ENCODE data around the gene FILIP1.

The FILIP1 gene

DNA sequence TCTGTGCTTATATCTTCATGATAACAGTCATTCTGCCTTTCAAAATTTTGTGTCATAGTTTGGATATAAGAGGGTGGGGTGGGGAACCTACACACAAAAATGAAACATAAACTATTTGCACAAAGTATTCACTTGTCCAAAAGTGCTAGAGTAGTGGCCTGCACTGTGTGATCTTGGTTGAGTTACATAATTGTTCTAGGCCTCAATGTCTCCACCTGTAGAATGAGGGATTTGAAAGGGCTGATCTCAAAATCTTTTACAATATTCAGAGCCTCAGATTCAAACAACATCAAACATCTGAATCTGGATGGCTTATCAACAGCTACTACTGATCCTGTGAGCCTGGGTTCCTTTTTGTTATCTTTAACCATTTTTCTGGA, 144.7 kb downstream of the FILIP1 start:
- in situ Hi-C loops (cut with HindIII; ENCODE audit: low sequenced_read_pairs): loop anchor here (10.0 kb wide), 1 partner anchor 76 kb away; no protein-coding TSS in a partner anchor
- H3K4me3 ChIP-seq (ENCODE audit: low read depth, low read length): no peak overlapping the region
- TF ChIP-seq, protein P1, sequence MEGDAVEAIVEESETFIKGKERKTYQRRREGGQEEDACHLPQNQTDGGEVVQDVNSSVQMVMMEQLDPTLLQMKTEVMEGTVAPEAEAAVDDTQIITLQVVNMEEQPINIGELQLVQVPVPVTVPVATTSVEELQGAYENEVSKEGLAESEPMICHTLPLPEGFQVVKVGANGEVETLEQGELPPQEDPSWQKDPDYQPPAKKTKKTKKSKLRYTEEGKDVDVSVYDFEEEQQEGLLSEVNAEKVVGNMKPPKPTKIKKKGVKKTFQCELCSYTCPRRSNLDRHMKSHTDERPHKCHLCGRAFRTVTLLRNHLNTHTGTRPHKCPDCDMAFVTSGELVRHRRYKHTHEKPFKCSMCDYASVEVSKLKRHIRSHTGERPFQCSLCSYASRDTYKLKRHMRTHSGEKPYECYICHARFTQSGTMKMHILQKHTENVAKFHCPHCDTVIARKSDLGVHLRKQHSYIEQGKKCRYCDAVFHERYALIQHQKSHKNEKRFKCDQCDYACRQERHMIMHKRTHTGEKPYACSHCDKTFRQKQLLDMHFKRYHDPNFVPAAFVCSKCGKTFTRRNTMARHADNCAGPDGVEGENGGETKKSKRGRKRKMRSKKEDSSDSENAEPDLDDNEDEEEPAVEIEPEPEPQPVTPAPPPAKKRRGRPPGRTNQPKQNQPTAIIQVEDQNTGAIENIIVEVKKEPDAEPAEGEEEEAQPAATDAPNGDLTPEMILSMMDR (IDR thresholded peaks at IDR 0.05; ENCODE audit: low read depth, low read length, missing control alignments): no peak
- no peak for DNase-seq (ENCODE audit: low read depth)

DNA sequence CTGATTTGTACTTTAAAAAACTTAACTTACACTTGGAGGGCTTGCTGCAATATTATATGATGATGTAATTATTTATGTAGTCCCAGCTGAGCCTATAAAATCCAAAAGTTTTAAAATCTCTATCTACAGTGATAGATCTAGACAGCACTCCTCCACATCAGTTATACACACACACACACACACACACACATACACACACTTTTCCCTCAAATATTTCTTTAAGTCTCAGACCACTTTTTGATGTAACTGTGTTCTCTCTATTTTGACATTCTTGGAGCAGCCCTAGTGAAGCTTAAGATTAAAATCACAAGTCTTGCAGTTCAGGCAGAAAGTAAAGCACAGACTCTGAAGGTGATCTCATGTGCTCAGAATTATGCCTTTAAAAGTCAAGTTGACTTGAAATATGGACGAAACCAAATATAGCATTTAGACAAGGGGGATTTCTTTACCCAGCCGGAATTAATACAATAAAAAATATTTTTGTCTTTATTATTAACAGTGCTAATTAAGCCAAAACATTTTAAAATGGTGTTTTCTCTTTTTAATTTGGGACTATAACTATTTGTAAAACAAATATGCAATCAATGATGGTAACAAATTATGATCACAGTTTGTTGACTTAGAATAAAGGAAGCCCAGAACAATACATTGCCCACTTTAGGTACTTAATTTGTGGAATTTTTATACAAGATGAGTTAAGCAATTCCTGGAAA, 145.5 kb downstream of the FILIP1 start:
- TF ChIP-seq, protein P1 (IDR thresholded peaks at IDR 0.05; ENCODE audit: low read depth, low read length, missing control alignments): no peak
- DNase-seq (ENCODE audit: low read depth): no peak
- H3K4me3 ChIP-seq (ENCODE audit: low read depth, low read length): no peak overlapping the region
- in situ Hi-C loops (cut with HindIII; ENCODE audit: low sequenced_read_pairs): loop anchor here (10.0 kb wide), 1 partner anchor 77 kb away; no protein-coding TSS in a partner anchor

DNA sequence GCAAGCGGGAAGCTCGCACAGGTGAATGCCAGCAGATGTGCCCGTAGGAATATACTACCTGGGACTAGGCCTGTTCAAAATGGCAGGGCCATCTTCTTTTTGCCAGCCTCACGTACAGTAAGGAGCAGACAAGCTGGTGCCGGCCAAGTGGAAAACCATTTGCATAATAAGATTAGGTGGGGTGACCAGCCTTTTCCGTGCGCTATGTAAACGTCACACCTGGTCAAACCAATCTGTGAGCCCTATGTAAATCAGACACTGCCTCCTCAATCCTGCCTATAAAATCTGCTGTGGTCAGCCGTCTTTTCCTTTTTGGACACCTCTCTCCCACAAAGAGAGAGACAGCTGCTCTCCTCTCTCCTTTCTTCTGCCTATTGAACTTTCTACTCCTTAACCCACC, 148.2 kb downstream of the FILIP1 start:
- DNase-seq (ENCODE audit: low read depth): no peak
- in situ Hi-C loops (cut with HindIII; ENCODE audit: low sequenced_read_pairs): loop anchor here (10.0 kb wide), 1 partner anchor 79 kb away; no protein-coding TSS in a partner anchor
- H3K4me3 ChIP-seq (ENCODE audit: low read depth, low read length): no peak overlapping the region
- TF ChIP-seq, protein P1 (IDR thresholded peaks at IDR 0.05; ENCODE audit: low read depth, low read length, missing control alignments): no peak

DNA sequence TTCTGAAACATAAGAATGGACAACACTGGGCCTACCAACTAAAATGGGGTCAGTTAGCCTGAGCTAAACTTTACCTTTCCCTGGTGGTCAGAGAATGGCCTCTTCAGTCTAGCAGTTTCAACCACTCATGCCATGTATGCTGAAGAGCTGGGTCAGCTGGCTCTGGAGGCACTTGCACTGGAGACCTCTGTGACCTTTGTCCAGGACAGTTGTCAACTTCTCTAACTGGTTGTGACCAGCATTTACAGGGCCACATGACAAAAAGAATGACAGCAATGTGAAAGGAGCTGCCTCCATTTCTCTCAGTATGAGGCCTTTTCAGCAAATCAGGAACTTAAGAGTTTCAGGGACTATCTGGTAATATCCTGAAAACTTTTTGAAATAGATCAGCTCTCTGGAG, 149.1 kb downstream of the FILIP1 start:
- TF ChIP-seq, protein P1 (IDR thresholded peaks at IDR 0.05; ENCODE audit: low read depth, low read length, missing control alignments): no peak
- in situ Hi-C loops (cut with HindIII; ENCODE audit: low sequenced_read_pairs): loop anchor here (10.0 kb wide), 1 partner anchor 80 kb away; no protein-coding TSS in a partner anchor
- no peak for DNase-seq (ENCODE audit: low read depth)

GRCh38 chr6:75344021-75344420, 149.6 kb downstream of the FILIP1 start:
- no peak for DNase-seq (ENCODE audit: low read depth)
- no peak overlapping the region for H3K4me3 ChIP-seq (ENCODE audit: low read depth, low read length)
- in situ Hi-C loops (cut with HindIII; ENCODE audit: low sequenced_read_pairs): loop anchor here (10.0 kb wide), 1 partner anchor 81 kb away; no protein-coding TSS in a partner anchor
- TF ChIP-seq, protein P1 (IDR thresholded peaks at IDR 0.05; ENCODE audit: low read depth, low read length, missing control alignments): no peak

More for the DNA sequence above, 149.1 kb downstream of the FILIP1 start:
- H3K4me3 ChIP-seq (ENCODE audit: low read depth, low read length): no peak overlapping the region

GRCh38 chr6:75337835-75338580, 155.6 kb downstream of the FILIP1 start:
- TF ChIP-seq, protein P1 (IDR thresholded peaks at IDR 0.05; ENCODE audit: low read depth, low read length, missing control alignments): no peak
- in situ Hi-C loops (cut with HindIII; ENCODE audit: low sequenced_read_pairs): loop anchor here (5.0 kb wide), 1 partner anchor 96 kb away; the partner anchor contains the start of gene COX7A2
- no peak overlapping the region for H3K4me3 ChIP-seq (ENCODE audit: low read depth, low read length)
- no peak for DNase-seq (ENCODE audit: low read depth)
